SK-N-SH (cell line): ENCODE measurements around the gene MICALL1. TPM values are rescaled to one million over a fixed set of nuclear protein-coding genes. Genes with fewer than 3 reads are reported as not detected.
"Not testable (repeated sequence)": the region's sequence is repeated elsewhere in the genome, so short reads cannot be mapped to it uniquely, and the experiment has no call there.

Experiments used
- CTCF ChIA-PET: fragments of 300-600, 350-600 bp; formaldehyde crosslinking; extraction: SDS; loops from one replicate; lab custom pipeline; 2021; lab: Yijun Ruan, JAX
- POLR2A ChIA-PET: fragments of 350-600 bp; sonication (Branson Sonifier 250); formaldehyde crosslinking; extraction: SDS; loops from one replicate; lab custom pipeline; 2020; ENCODE audit warnings: antibody characterized with exemption, inconsistent platforms; lab: Yijun Ruan, JAX
- DNase-seq: peaks from one replicate; pipeline ENCODE4 v3.0.0; 2012
- H2AFZ ChIP-seq: fragments of 200-600 bp; sonication (generic); 2 replicates; pipeline ENCODE4 v1.8.1; 2016; ENCODE audit warnings: antibody characterized with exemption, mild to moderate bottlenecking, low read depth
- H3F3A ChIP-seq: fragments of 200-600 bp; sonication (generic); replicated peaks from 2 replicates; pipeline ENCODE3; 2016; ENCODE audit warnings: antibody characterized with exemption, mild to moderate bottlenecking; ENCODE audit not compliant: insufficient read depth
- H3K27ac ChIP-seq, 2 experiments: fragments of 200-500 bp in 1 of 2; fragments of 200-600 bp in 1 of 2; sonication (Bioruptor generic) in 1 of 2; sonication (generic), shearing (Covaris generic) in 1 of 2; 2 replicates each; pipeline versions ENCODE4 v1.5.1 to v1.6.1; 2014 to 2016; ENCODE audit warnings: low read depth in 2 of 2, inconsistent platforms in 1 of 2, low read length in 1 of 2, mild to moderate bottlenecking in 1 of 2, mixed read lengths in 1 of 2
- H3K27me3 ChIP-seq: fragments of 200-600 bp; sonication (generic), shearing (Covaris generic); 2 replicates; pipeline ENCODE4 v1.6.1; 2016; ENCODE audit warnings: mixed run types; ENCODE audit not compliant: insufficient read depth
- H3K36me3 ChIP-seq, 2 experiments: fragments of 200-500 bp in 1 of 2; fragments of 200-600 bp in 1 of 2; sonication (Bioruptor generic) in 1 of 2; sonication (generic) in 1 of 2; replicated peaks in 1 of 2; 2 replicates each; pipeline versions ENCODE3 to v1.5.1; 2014 to 2016; ENCODE audit warnings: low read length in 1 of 2, mild to moderate bottlenecking in 1 of 2; ENCODE audit not compliant: insufficient read depth in 2 of 2, control insufficient read depth in 1 of 2
- H3K4me1 ChIP-seq, 2 experiments: fragments of 200-500 bp in 1 of 2; fragments of 200-600 bp in 1 of 2; sonication (Bioruptor generic) in 1 of 2; sonication (generic), shearing (Covaris generic) in 1 of 2; 2 replicates each; pipeline versions ENCODE4 v1.5.1 to v1.6.1; 2014 to 2016; ENCODE audit warnings: low read depth in 1 of 2, low read length in 1 of 2, mixed run types in 1 of 2; ENCODE audit not compliant: insufficient read depth in 2 of 2, control insufficient read depth in 1 of 2
- H3K4me2 ChIP-seq: fragments of 200-600 bp; sonication (generic), shearing (Covaris generic); 2 replicates; pipeline ENCODE4 v1.6.1; 2017; ENCODE audit warnings: mixed run types
- H3K4me3 ChIP-seq, 2 experiments: fragments of 200-500 bp in 1 of 2; fragments of 200-600 bp in 1 of 2; sonication (Bioruptor generic) in 1 of 2; sonication (generic), shearing (Covaris generic) in 1 of 2; 2 replicates each; pipeline versions ENCODE4 v1.5.1 to v1.8.1; 2014 to 2016; ENCODE audit warnings: low read depth in 2 of 2, inconsistent platforms in 1 of 2, low read length in 1 of 2, mild to moderate bottlenecking in 1 of 2, mixed read lengths in 1 of 2, moderate library complexity in 1 of 2
- H3K79me2 ChIP-seq: fragments of 200-600 bp; sonication (generic); 2 replicates; pipeline ENCODE4 v1.8.1; 2017; ENCODE audit warnings: mild to moderate bottlenecking; ENCODE audit not compliant: insufficient read depth
- H3K9ac ChIP-seq: fragments of 200-600 bp; sonication (generic); 2 replicates; pipeline ENCODE4 v1.6.1; 2017; ENCODE audit warnings: mixed run types
- H3K9me2 ChIP-seq: fragments of 200-600 bp; sonication (generic); 2 replicates; pipeline ENCODE4 v1.6.1; 2017; ENCODE audit warnings: mixed run types
- H3K9me3 ChIP-seq: fragments of 200-600 bp; sonication (generic); 2 replicates; pipeline ENCODE4 v1.6.1; 2017; ENCODE audit warnings: mixed run types, mild to moderate bottlenecking, moderate library complexity
- H4K20me1 ChIP-seq: fragments of 200-600 bp; sonication (generic); 2 replicates; pipeline ENCODE4 v1.6.1; 2017; ENCODE audit warnings: mild to moderate bottlenecking, mixed run types; ENCODE audit not compliant: insufficient read depth
- CHD2 ChIP-seq: fragments of 150-350 bp; IDR thresholded peaks from 2 replicates; pipeline ENCODE4 v1.6.1; 2018; ENCODE audit warnings: low read length; ENCODE audit not compliant: partially characterized antibody
- EP300 ChIP-seq, 2 experiments: IDR thresholded peaks; 2 replicates each; pipeline versions ENCODE4 v1.4.0 to v1.6.1; 2012; ENCODE audit warnings: borderline replicate concordance in 1 of 2, low read depth in 1 of 2, low read length in 1 of 2
- FOSL2 ChIP-seq: IDR thresholded peaks from 2 replicates; pipeline ENCODE4 v1.4.0; 2012; ENCODE audit warnings: low read depth, mild to moderate bottlenecking, moderate library complexity, borderline replicate concordance
- NRF1 ChIP-seq: IDR thresholded peaks from 2 replicates; pipeline ENCODE4 v1.6.1; 2012; ENCODE audit warnings: low read depth, mild to moderate bottlenecking, low read length
- TAF1 ChIP-seq: IDR thresholded peaks from 2 replicates; pipeline ENCODE4 v1.6.1; 2012; ENCODE audit warnings: low read depth, mild to moderate bottlenecking, low read length, moderate library complexity, borderline replicate concordance
- ZBTB33 ChIP-seq: IDR thresholded peaks from 2 replicates; pipeline ENCODE4 v1.4.0; 2012; ENCODE audit warnings: low read depth, borderline replicate concordance
- WGBS: methylation state at CpG from one replicate; pipeline ENCODE4 v1.1.6; 2017; ENCODE audit warnings: low lambda C conversion rate; 5-methylcytosine and 5-hydroxymethylcytosine counted together
- polyA plus RNA-seq, 3 experiments: library from polyadenylated mRNA; depleted of rRNA; stranded (reverse); fragments of >200 nt; gene quantifications; 2 replicates each; pipeline ENCODE4 v1.2.3, GENCODE V29; 2012
- TF ChIP-seq, protein P1 (sequence below): fragments of 200-600 bp; sonication (generic); IDR thresholded peaks from 2 replicates; pipeline ENCODE4 v1.6.1; 2017; ENCODE audit warnings: antibody characterized with exemption, mild to moderate bottlenecking, moderate library complexity
- TF ChIP-seq, protein P2 (sequence below): IDR thresholded peaks from 2 replicates; pipeline ENCODE4 v1.6.1; 2012; ENCODE audit warnings: mild to moderate bottlenecking, low read depth, low read length, moderate library complexity

MICALL1 gene
- polyA plus RNA-seq, 1 of the 3 experiments (the other 2 are of a cell fraction), result 12.9 TPM

- 85% methylated on average over 6 of the region's 8 CpGs for WGBS
- Histone ChIP-seq H3K4me3 (no peak overlapping the region), H3K4me2 (no peak overlapping the region), H4K20me1 (no peaks in the 10 kb centered on the region), H3K9me3 (no peaks in the 10 kb centered on the region), H3K9ac (no peak overlapping the region), H3K27me3 (no peaks in the 10 kb centered on the region), H2AFZ (no peak overlapping the region), H3K4me1 (peaks cover 0 to 8% of the 10 kb centered on the region in 2 experiments; a peak in 2 of 4 replicates), H3K27ac (no peak overlapping the region), H3K79me2 (peaks cover 29% of the 10 kb centered on the region), H3F3A (no peaks in the 10 kb centered on the region), H3K36me3 (no peaks in the 10 kb centered on the region), H3K9me2 (no peaks in the 10 kb centered on the region)
- TF ChIP-seq CHD2 (no peak), ZBTB33 (no peak), FOSL2 (no peak), EP300 (IDR thresholded peaks at IDR 0.05; ENCODE audit: borderline replicate concordance in 1 of 2, low read depth in 1 of 2, low read length in 1 of 2) (no peak)
- TF ChIP-seq, protein P1, sequence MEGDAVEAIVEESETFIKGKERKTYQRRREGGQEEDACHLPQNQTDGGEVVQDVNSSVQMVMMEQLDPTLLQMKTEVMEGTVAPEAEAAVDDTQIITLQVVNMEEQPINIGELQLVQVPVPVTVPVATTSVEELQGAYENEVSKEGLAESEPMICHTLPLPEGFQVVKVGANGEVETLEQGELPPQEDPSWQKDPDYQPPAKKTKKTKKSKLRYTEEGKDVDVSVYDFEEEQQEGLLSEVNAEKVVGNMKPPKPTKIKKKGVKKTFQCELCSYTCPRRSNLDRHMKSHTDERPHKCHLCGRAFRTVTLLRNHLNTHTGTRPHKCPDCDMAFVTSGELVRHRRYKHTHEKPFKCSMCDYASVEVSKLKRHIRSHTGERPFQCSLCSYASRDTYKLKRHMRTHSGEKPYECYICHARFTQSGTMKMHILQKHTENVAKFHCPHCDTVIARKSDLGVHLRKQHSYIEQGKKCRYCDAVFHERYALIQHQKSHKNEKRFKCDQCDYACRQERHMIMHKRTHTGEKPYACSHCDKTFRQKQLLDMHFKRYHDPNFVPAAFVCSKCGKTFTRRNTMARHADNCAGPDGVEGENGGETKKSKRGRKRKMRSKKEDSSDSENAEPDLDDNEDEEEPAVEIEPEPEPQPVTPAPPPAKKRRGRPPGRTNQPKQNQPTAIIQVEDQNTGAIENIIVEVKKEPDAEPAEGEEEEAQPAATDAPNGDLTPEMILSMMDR, result no peak
- POLR2A ChIA-PET, result no interaction called here
- CTCF ChIA-PET, result no interaction called here
- no peak for DNase-seq
Observed at GRCh38 chr22:37951305-37951704, 45.2 kb downstream of the MICALL1 start.

DNA sequence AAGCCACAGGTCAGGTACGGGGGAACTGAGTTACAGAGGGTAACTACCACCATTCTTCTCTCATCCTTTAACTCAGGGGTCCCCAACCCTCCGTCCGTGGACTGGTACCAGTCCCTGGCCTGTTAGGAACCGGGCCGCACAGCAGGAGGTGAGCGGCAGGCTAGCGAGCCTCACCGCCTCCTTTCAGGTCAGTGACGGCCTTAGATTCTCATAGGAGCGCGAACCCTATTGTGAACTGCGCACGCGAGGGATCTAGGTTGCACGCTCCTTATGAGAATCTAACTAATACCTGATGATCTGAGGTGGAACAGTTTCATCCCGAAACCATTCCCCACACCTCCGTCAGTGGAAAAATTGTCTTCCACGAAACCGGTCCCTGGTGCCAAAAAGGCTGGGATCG, 46.5 kb downstream of the MICALL1 start:
- POLR2A ChIA-PET, H3F3A ChIP-seq, H3K9me3 ChIP-seq, H3K9me2 ChIP-seq, DNase-seq, H4K20me1 ChIP-seq, H3K4me1 ChIP-seq, H3K36me3 ChIP-seq, H3K27me3 ChIP-seq: not testable (repeated sequence)
- CTCF ChIA-PET, result interaction anchor here (0.6 kb wide), 1 partner anchor 46 kb away, joined by 3 read pairs; no protein-coding TSS in a partner anchor
- peak overlapping the region; percentile 81 for H3K4me2 ChIP-seq
- H3K4me3 ChIP-seq, result peak overlapping the region; percentile 75 to 80
- H3K79me2 ChIP-seq, result peaks cover 29% of the 10 kb centered on the region
- WGBS, result 70% methylated on average over 7 of the region's 20 CpGs
- peak overlapping the region in 1 of 2 experiments; percentile 45; a peak in 1 of 4 replicates for H3K27ac ChIP-seq
- peak overlapping the region; percentile 82; the same call in 1 of the 2 replicates for H2AFZ ChIP-seq
- peak overlapping the region; percentile 77; the same call in 1 of the 2 replicates for H3K9ac ChIP-seq

DNA sequence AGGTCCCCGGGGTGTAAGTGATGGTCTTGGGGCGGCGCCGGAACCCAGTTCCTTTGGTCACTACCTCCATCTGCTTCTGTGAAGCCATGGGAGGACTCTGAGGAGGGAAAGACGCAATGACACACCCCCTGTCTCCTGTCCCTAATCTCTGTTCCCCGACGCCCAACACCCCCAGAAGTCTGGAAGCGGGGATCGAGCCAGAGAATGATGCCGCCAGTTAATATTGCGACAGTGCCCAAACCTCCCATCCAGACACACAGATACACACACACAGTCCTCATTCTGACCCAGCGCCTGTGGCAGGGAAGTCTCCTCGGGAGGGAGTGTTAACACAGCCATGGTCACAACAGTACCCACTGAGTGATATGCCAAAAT, 47.0 kb downstream of the MICALL1 start:
- Histone ChIP-seq H3K9me3 (no peaks in the 10 kb centered on the region), H3K27ac (peak overlapping the region in 1 of 2 experiments; percentile 45; a peak in 1 of 4 replicates), H3K9ac (peak overlapping the region; percentile 77; the same call in 1 of the 2 replicates), H3K79me2 (peaks cover 29% of the 10 kb centered on the region), H3K9me2 (no peaks in the 10 kb centered on the region), H3K4me3 (peak overlapping the region; percentile 75 to 80), H3K36me3 (peaks cover 0 to 11% of the 10 kb centered on the region in 2 experiments), H3K27me3 (no peaks in the 10 kb centered on the region), H3K4me1 (peaks cover 0 to 8% of the 10 kb centered on the region in 2 experiments; a peak in 2 of 4 replicates), H3F3A (no peaks in the 10 kb centered on the region), H2AFZ (peak overlapping the region; percentile 82; the same call in 1 of the 2 replicates), H4K20me1 (no peaks in the 10 kb centered on the region), H3K4me2 (peak overlapping the region; percentile 81)
- TF ChIP-seq FOSL2 (no peak), NRF1 (no peak), TAF1 (no peak)
- TF ChIP-seq, protein P2, sequence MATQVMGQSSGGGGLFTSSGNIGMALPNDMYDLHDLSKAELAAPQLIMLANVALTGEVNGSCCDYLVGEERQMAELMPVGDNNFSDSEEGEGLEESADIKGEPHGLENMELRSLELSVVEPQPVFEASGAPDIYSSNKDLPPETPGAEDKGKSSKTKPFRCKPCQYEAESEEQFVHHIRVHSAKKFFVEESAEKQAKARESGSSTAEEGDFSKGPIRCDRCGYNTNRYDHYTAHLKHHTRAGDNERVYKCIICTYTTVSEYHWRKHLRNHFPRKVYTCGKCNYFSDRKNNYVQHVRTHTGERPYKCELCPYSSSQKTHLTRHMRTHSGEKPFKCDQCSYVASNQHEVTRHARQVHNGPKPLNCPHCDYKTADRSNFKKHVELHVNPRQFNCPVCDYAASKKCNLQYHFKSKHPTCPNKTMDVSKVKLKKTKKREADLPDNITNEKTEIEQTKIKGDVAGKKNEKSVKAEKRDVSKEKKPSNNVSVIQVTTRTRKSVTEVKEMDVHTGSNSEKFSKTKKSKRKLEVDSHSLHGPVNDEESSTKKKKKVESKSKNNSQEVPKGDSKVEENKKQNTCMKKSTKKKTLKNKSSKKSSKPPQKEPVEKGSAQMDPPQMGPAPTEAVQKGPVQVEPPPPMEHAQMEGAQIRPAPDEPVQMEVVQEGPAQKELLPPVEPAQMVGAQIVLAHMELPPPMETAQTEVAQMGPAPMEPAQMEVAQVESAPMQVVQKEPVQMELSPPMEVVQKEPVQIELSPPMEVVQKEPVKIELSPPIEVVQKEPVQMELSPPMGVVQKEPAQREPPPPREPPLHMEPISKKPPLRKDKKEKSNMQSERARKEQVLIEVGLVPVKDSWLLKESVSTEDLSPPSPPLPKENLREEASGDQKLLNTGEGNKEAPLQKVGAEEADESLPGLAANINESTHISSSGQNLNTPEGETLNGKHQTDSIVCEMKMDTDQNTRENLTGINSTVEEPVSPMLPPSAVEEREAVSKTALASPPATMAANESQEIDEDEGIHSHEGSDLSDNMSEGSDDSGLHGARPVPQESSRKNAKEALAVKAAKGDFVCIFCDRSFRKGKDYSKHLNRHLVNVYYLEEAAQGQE, result no peak
- WGBS, result 0% methylated on average over 2 of the region's 13 CpGs
- no peak for DNase-seq
- ChIA-PET POLR2A (no interaction called here), CTCF (interaction anchor here (0.6 to 1.6 kb wide), 2 partner anchors 14 to 47 kb away, joined by 3 to 5 read pairs; no protein-coding TSS in a partner anchor)
